MCF 10A (cell line): Measurements from ENCODE around the gene CWC25. TPM values are rescaled to one million over a fixed set of nuclear protein-coding genes. Genes with fewer than 3 reads are reported as not detected.
"Not testable (repeated sequence)": the region's sequence is repeated elsewhere in the genome, so short reads cannot be mapped to it uniquely, and the experiment has no call there.

Experiments
- BruUV-seq: library from RNA; stranded (reverse); fragments of 400-500 nt; replicated peaks from 2 replicates; lab custom pipeline; 2021; lab: Mats Ljungman, UMichigan
- CTCF ChIA-PET: fragments of 300-600 bp; sonication (Branson Sonifier 250); formaldehyde crosslinking; extraction: SDS; loops from one replicate; lab custom pipeline; 2021; ENCODE audit warnings: antibody characterized with exemption, inconsistent platforms; lab: Yijun Ruan, JAX
- POLR2A ChIA-PET: fragments of 300-600, 350-650 bp; sonication (Branson Sonifier 250); formaldehyde crosslinking; extraction: SDS; loops from one replicate; lab custom pipeline; 2020; ENCODE audit warnings: antibody characterized with exemption, inconsistent platforms; lab: Yijun Ruan, JAX
- DNase-seq: peaks from one replicate; pipeline ENCODE4 v3.0.0-alpha.2; 2018; ENCODE audit not compliant: unreplicated experiment
- H3K27ac Mint-ChIP-seq: one replicate; pipeline ENCODE4 v1.8.0; 2022; ENCODE audit warnings: mild to moderate bottlenecking, low read depth, mixed read lengths; ENCODE audit not compliant: unreplicated experiment
- H3K27me3 Mint-ChIP-seq: one replicate; pipeline ENCODE4 v1.8.0; 2022; ENCODE audit warnings: mixed read lengths; ENCODE audit not compliant: insufficient read depth, unreplicated experiment
- H3K36me3 Mint-ChIP-seq: one replicate; pipeline ENCODE4 v1.8.0; 2022; ENCODE audit warnings: mild to moderate bottlenecking, moderate library complexity, mixed read lengths; ENCODE audit not compliant: insufficient read depth, unreplicated experiment
- H3K4me1 Mint-ChIP-seq: one replicate; pipeline ENCODE4 v1.8.0; 2022; ENCODE audit warnings: mixed read lengths; ENCODE audit not compliant: insufficient read depth, unreplicated experiment
- H3K4me3 Mint-ChIP-seq: one replicate; pipeline ENCODE4 v1.8.0; 2022; ENCODE audit warnings: mild to moderate bottlenecking, moderate library complexity, mixed read lengths; ENCODE audit not compliant: unreplicated experiment
- H3K9me3 Mint-ChIP-seq: one replicate; pipeline ENCODE4 v1.8.0; 2022; ENCODE audit warnings: mixed read lengths; ENCODE audit not compliant: unreplicated experiment
- CTCF ChIP-seq: fragments of 200-600 bp; IDR thresholded peaks from one replicate; pipeline ENCODE4 v1.8.0; 2022; ENCODE audit warnings: antibody characterized with exemption, mild to moderate bottlenecking; ENCODE audit not compliant: unreplicated experiment
- intact Hi-C: fragments of 100-400 bp; cut with micrococcal nuclease; formaldehyde crosslinking; loops from 2 replicates; pipeline ENCODE4 v1.14.1; 2022
- total RNA-seq: library from RNA; stranded (reverse); gene quantifications from 2 replicates; pipeline ENCODE4 v1.2.3, GENCODE V29; 2022

Gene CWC25
- total RNA-seq, 1 experiment from 2014 or later: 23.4 TPM

DNA sequence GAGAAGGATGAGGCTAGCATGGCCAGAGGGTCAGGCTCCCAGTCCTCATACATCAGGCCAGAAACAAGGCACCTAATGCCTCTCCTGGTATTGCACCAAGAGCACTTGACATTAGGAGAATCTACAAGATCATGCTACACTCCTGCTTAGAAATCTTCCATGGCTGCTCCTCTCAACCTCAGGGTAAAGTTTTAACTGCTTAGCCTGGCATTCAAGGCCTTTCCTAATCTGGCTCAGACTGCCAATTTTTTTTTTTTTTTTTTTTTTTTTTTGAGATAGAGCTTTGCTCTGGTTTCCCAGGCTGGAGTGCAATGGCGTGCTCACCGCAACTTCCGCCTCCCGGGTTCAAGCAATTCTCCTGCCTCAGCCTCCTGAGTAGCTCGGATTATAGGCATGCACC lies 34.0 kb downstream of the CWC25 start:
- no peak for TF ChIP-seq CTCF
- Mint-ChIP-seq H3K36me3 (peaks cover 43% of the 10 kb centered on the region), H3K9me3 (no peaks in the 10 kb centered on the region), H3K4me3 (no peak overlapping the region), H3K4me1 (peaks cover under 1% of the 10 kb centered on the region), H3K27me3 (no peaks in the 10 kb centered on the region), H3K27ac (no peak overlapping the region)
- no peak for DNase-seq
- intact Hi-C loops: no loop called here
- ChIA-PET POLR2A (no interaction called here), CTCF (interaction anchor here (0.7 kb wide), 1 partner anchor 114 kb away, joined by 5 read pairs; no protein-coding TSS in a partner anchor)
- BruUV-seq: no TSS peak

- not testable (repeated sequence) for H3K27ac Mint-ChIP-seq
- POLR2A ChIA-PET: interaction anchor here (0.6 to 0.7 kb wide), 2 partner anchors 11 to 625 kb away, joined by 3 to 4 read pairs; no protein-coding TSS in a partner anchor
Observed at GRCh38 chr17:38790148-38790707, 34.9 kb downstream of the CWC25 start.

DNA sequence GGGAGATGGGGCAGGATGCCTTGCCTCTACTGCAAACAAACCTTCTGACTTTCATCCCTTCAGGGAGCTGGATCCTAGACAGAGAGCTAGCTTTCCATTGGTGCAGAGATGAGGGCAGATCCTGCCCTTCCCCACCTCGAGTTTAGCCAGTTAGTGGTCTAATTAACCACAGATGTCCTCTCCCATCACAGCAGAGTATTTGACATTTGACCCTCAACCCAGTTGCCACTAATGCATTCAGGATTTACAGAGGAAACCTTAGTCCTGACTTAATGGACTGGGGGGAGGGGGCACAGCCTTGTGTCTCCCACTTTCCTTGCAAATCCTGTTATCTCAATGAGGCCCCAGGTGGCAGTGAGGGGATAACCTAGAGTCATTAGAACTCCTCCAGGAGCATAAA lies 35.9 kb downstream of the CWC25 start:
- Mint-ChIP-seq H3K27ac (no peak overlapping the region), H3K9me3 (no peaks in the 10 kb centered on the region), H3K27me3 (no peaks in the 10 kb centered on the region), H3K4me3 (no peak overlapping the region), H3K36me3 (peaks cover 49% of the 10 kb centered on the region), H3K4me1 (no peaks in the 10 kb centered on the region)
- DNase-seq: no peak
- intact Hi-C loops: no loop called here
- no TSS peak for BruUV-seq
- TF ChIP-seq CTCF: no peak
- CTCF ChIA-PET: interaction anchor here (0.5 to 0.6 kb wide), 2 partner anchors 40 to 280 kb away, joined by 3 read pairs; no protein-coding TSS in a partner anchor
- POLR2A ChIA-PET: interaction anchor here (1.0 kb wide), 1 partner anchor 25 kb away, joined by 4 read pairs; no protein-coding TSS in a partner anchor

More at GRCh38 chr17:38790148-38790707, 34.9 kb downstream of the CWC25 start:
- BruUV-seq, CTCF ChIA-PET, intact Hi-C loops, H3K4me3 Mint-ChIP-seq, H3K4me1 Mint-ChIP-seq, H3K9me3 Mint-ChIP-seq, DNase-seq, H3K27me3 Mint-ChIP-seq: not testable (repeated sequence)
- peaks cover 49% of the 10 kb centered on the region for H3K36me3 Mint-ChIP-seq

DNA sequence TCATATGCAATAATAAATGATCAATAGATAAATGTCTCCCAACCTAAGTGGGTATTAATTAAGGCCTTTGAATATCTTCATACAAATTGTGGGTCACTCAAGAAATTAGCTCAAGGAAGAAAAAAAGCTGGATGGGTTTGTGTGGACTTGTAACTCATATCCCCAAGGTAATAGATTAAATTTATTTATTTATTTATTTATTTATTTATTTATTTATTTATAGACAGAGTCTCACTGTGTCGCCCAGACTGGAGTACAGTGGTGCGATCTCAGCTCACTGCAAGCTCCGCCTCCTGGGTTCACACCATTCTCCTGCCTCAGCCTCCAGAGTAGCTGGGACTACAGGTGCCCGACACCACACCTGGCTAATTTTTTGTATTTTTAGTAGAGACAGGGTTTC lies 37.1 kb downstream of the CWC25 start:
- intact Hi-C loops, H3K4me3 Mint-ChIP-seq, BruUV-seq, DNase-seq, H3K27me3 Mint-ChIP-seq, H3K4me1 Mint-ChIP-seq, H3K27ac Mint-ChIP-seq, H3K9me3 Mint-ChIP-seq: not testable (repeated sequence)
- peaks cover 56% of the 10 kb centered on the region for H3K36me3 Mint-ChIP-seq
- ChIA-PET POLR2A (interaction anchor here (1.0 to 1.7 kb wide), 3 partner anchors 9 to 36 kb away, joined by 3 to 4 read pairs (median 4); partner anchors contain the start of gene PSMB3), CTCF (interaction anchor here (0.7 kb wide), 1 partner anchor 25 kb away, joined by 4 read pairs; no protein-coding TSS in a partner anchor)

DNA sequence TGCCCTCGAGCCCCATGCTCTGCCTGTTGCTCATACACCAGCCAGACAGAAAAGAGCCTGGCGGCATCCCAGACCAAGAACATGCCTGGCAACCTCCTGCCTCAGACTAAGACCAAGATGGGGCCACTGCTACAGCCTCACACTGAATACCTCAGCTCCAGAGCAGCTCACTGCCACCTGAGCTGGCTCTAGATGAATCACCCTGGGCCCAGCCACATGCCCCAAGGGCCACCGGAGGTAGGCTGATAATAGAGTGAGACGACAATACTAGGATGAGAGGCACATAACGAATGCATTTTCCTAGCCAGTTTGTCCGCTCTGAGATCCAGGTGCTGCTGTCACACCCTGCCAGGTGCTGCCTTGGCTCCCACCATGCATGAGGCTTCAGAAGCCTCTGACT lies 38.7 kb downstream of the CWC25 start:
- BruUV-seq: no TSS peak
- POLR2A ChIA-PET: interaction anchor here (0.7 to 1.2 kb wide), 2 partner anchors 78 to 84 kb away, joined by 3 to 4 read pairs; partner anchors contain the start of gene LASP1
- H3K9me3 Mint-ChIP-seq: no peaks in the 10 kb centered on the region
- H3K27me3 Mint-ChIP-seq: no peaks in the 10 kb centered on the region
- H3K4me1 Mint-ChIP-seq: no peaks in the 10 kb centered on the region
- intact Hi-C loops: no loop called here
- H3K36me3 Mint-ChIP-seq: peaks cover 58% of the 10 kb centered on the region
- CTCF ChIA-PET: no interaction called here
- TF ChIP-seq CTCF: no peak
- DNase-seq: no peak
- H3K27ac Mint-ChIP-seq: no peak overlapping the region
- H3K4me3 Mint-ChIP-seq: no peak overlapping the region
